WTC11 (cell line): ENCODE data around the gene MRPL55. TPM values are rescaled to one million over a fixed set of nuclear protein-coding genes. Genes with fewer than 3 reads are reported as not detected.
A peak's percentile ranks its signal among the peaks of the same experiment; 100 is the strongest.

Experiments
- ELF4 ChIP-seq: sonication (generic); formaldehyde crosslinking; IDR thresholded peaks from 2 replicates; pipeline ENCODE4 v1.8.1; 2022; ENCODE audit warnings: low read depth, mild to moderate bottlenecking, moderate library complexity, missing genetic modification reagents
- ETV6 ChIP-seq: sonication (generic); formaldehyde crosslinking; IDR thresholded peaks from 2 replicates; pipeline ENCODE4 v1.8.1; 2022; ENCODE audit warnings: mild to moderate bottlenecking, missing genetic modification reagents
- FOXK1 ChIP-seq: sonication (generic); formaldehyde crosslinking; IDR thresholded peaks from 2 replicates; pipeline ENCODE4 v1.8.0; 2022; ENCODE audit warnings: mild to moderate bottlenecking, moderate library complexity, missing genetic modification reagents
- FOXP1 ChIP-seq: sonication (generic); formaldehyde crosslinking; IDR thresholded peaks from 2 replicates; pipeline ENCODE4 v1.8.0; 2022; ENCODE audit warnings: missing genetic modification reagents, mild to moderate bottlenecking, moderate library complexity, borderline replicate concordance
- GRHL2 ChIP-seq: fragments of 250-450 bp; sonication (Bioruptor Pico); IDR thresholded peaks from 2 replicates; pipeline ENCODE4 v1.8.0; 2022; ENCODE audit warnings: mild to moderate bottlenecking, moderate library complexity; ENCODE audit not compliant: insufficient replicate concordance, severe bottlenecking
- GTF2I ChIP-seq: fragments of 250-450 bp; sonication (Bioruptor Pico); conservative IDR thresholded peaks from 2 replicates; pipeline ENCODE4 v1.4.0; 2021; ENCODE audit warnings: mild to moderate bottlenecking
- HMGA2 ChIP-seq: fragments of 250-450 bp; sonication (Bioruptor Pico); IDR thresholded peaks from 2 replicates; pipeline ENCODE4 v1.4.0; 2021; ENCODE audit warnings: mild to moderate bottlenecking, moderate library complexity
- NFATC4 ChIP-seq: fragments of 250-450 bp; sonication (Bioruptor Pico); IDR thresholded peaks from 2 replicates; pipeline ENCODE4 v1.9.0; 2021; ENCODE audit warnings: mild to moderate bottlenecking
- TP53 ChIP-seq: sonication (generic); formaldehyde crosslinking; IDR thresholded peaks from 2 replicates; pipeline ENCODE4 v1.8.1; 2023; ENCODE audit warnings: mild to moderate bottlenecking, missing genetic modification reagents
- ZNF121 ChIP-seq: sonication (generic); formaldehyde crosslinking; IDR thresholded peaks from 2 replicates; pipeline ENCODE4 v1.8.0; 2023; ENCODE audit warnings: missing genetic modification reagents
- ZNF416 ChIP-seq: fragments of 250-450 bp; sonication (Bioruptor Pico); IDR thresholded peaks from 2 replicates; pipeline ENCODE4 v1.9.0; 2021; ENCODE audit warnings: mild to moderate bottlenecking, inconsistent platforms
- ZNF671 ChIP-seq: fragments of 250-450 bp; sonication (Bioruptor Pico); IDR thresholded peaks from 2 replicates; pipeline ENCODE4 v1.8.0; 2021; ENCODE audit warnings: mild to moderate bottlenecking
- total RNA-seq: library from RNA; stranded (reverse); gene quantifications from 3 replicates; pipeline ENCODE4 v1.2.3, GENCODE V29; 2021
- TF ChIP-seq, protein P1 (sequence below): sonication (generic); formaldehyde crosslinking; IDR thresholded peaks from 2 replicates; pipeline ENCODE4 v1.8.1; 2023; ENCODE audit warnings: mild to moderate bottlenecking, moderate library complexity, missing genetic modification reagents
- TF ChIP-seq, protein P2 (sequence below): sonication (generic); formaldehyde crosslinking; conservative IDR thresholded peaks from 2 replicates; pipeline ENCODE4 v1.8.1; 2022; ENCODE audit warnings: mild to moderate bottlenecking, missing genetic modification reagents
- TF ChIP-seq, protein P3 (sequence below): sonication (generic); formaldehyde crosslinking; IDR thresholded peaks from 2 replicates; pipeline ENCODE4 v1.8.0; 2022; ENCODE audit warnings: mild to moderate bottlenecking, missing genetic modification reagents
- TF ChIP-seq, protein P4 (sequence below): sonication (generic); formaldehyde crosslinking; IDR thresholded peaks from 2 replicates; pipeline ENCODE4 v1.8.1; 2022; ENCODE audit warnings: mild to moderate bottlenecking, missing genetic modification reagents, moderate library complexity, borderline replicate concordance
- TF ChIP-seq, protein P5 (sequence below): sonication (generic); formaldehyde crosslinking; conservative IDR thresholded peaks from 2 replicates; pipeline ENCODE4 v1.8.1; 2023; ENCODE audit warnings: mild to moderate bottlenecking, low read depth, missing genetic modification reagents, moderate library complexity
- TF ChIP-seq, protein P6 (sequence below): sonication (generic); formaldehyde crosslinking; IDR thresholded peaks from 2 replicates; pipeline ENCODE4 v1.8.1; 2022; ENCODE audit warnings: low read depth, mild to moderate bottlenecking, moderate library complexity, missing genetic modification reagents, borderline replicate concordance
- TF ChIP-seq, protein P7 (sequence below): sonication (generic); formaldehyde crosslinking; IDR thresholded peaks from 2 replicates; pipeline ENCODE4 v1.8.1; 2023; ENCODE audit warnings: mild to moderate bottlenecking, missing genetic modification reagents, moderate library complexity
- TF ChIP-seq, protein P8 (sequence below): sonication (generic); formaldehyde crosslinking; IDR thresholded peaks from 2 replicates; pipeline ENCODE4 v1.8.0; 2023; ENCODE audit warnings: missing genetic modification reagents, mild to moderate bottlenecking, borderline replicate concordance

MRPL55 gene
- total RNA-seq, 1 experiment from 2014 or later, result 66.9 TPM

DNA sequence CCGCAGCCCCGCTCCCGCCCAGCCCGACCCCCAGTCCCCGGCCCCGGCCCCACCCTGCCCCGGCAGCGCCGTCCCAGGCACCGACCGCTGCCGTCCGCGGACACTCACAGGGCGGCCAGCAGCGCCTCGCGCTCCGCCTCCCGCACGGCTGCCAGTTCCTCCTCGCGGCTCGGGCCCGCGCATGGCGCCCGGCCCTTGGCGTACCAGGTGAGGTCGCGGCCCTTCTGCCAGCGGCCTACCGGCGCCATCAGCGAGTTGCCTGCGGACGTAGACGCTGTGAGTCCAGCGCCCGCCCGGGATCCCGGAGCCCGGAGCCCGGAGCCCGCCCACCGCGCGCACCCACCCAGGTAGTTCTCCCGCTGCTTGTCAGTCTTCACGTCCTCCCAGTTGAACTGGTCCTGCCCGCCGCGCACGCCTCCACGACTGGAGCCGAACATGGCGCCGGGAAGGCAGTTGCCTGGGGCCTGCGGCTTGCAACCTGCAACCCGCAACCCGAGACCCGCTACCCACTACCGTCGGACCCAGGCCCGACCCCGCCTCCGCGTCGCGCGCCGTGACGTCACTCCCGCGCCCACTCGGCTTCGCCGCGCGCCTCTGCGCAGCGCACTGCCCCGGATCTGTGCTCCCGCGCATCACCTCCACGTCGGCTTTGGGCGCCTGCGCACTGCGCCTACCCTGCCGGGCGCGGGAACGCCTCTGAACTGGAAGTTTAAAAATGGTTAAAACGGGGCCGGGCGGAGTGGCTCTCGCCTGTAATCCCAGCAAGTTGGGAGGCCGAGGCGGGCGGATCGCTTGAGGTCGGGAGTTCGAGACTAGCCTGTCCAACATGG is 6.1 kb downstream of the MRPL55 start, which contains the start of gene C1orf35 (continued):
- no peak for TF ChIP-seq ELF4 (CRISPR knock-in tag)
- TF ChIP-seq, protein P1, sequence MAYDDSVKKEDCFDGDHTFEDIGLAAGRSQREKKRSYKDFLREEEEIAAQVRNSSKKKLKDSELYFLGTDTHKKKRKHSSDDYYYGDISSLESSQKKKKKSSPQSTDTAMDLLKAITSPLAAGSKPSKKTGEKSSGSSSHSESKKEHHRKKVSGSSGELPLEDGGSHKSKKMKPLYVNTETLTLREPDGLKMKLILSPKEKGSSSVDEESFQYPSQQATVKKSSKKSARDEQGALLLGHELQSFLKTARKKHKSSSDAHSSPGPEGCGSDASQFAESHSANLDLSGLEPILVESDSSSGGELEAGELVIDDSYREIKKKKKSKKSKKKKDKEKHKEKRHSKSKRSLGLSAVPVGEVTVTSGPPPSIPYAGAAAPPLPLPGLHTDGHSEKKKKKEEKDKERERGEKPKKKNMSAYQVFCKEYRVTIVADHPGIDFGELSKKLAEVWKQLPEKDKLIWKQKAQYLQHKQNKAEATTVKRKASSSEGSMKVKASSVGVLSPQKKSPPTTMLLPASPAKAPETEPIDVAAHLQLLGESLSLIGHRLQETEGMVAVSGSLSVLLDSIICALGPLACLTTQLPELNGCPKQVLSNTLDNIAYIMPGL (CRISPR knock-in tag), result peak; percentile 88
- no peak for TF ChIP-seq GTF2I (CRISPR knock-in tag)
- TF ChIP-seq FOXK1, result peak; percentile 93
- TF ChIP-seq ZNF671 (CRISPR knock-in tag), result no peak
- TF ChIP-seq HMGA2 (CRISPR knock-in tag), result no peak
- TF ChIP-seq, protein P2, sequence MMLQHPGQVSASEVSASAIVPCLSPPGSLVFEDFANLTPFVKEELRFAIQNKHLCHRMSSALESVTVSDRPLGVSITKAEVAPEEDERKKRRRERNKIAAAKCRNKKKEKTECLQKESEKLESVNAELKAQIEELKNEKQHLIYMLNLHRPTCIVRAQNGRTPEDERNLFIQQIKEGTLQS (CRISPR knock-in tag), result no peak
- TF ChIP-seq ZNF416 (CRISPR knock-in tag), result peak; percentile 77; the same call in 1 of the 2 replicates
- TF ChIP-seq FOXP1 (CRISPR knock-in tag), result no peak
- TF ChIP-seq, protein P3, sequence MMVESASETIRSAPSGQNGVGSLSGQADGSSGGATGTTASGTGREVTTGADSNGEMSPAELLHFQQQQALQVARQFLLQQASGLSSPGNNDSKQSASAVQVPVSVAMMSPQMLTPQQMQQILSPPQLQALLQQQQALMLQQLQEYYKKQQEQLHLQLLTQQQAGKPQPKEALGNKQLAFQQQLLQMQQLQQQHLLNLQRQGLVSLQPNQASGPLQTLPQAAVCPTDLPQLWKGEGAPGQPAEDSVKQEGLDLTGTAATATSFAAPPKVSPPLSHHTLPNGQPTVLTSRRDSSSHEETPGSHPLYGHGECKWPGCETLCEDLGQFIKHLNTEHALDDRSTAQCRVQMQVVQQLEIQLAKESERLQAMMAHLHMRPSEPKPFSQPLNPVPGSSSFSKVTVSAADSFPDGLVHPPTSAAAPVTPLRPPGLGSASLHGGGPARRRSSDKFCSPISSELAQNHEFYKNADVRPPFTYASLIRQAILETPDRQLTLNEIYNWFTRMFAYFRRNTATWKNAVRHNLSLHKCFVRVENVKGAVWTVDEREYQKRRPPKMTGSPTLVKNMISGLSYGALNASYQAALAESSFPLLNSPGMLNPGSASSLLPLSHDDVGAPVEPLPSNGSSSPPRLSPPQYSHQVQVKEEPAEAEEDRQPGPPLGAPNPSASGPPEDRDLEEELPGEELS, result peak; percentile 85
- TF ChIP-seq, protein P4, sequence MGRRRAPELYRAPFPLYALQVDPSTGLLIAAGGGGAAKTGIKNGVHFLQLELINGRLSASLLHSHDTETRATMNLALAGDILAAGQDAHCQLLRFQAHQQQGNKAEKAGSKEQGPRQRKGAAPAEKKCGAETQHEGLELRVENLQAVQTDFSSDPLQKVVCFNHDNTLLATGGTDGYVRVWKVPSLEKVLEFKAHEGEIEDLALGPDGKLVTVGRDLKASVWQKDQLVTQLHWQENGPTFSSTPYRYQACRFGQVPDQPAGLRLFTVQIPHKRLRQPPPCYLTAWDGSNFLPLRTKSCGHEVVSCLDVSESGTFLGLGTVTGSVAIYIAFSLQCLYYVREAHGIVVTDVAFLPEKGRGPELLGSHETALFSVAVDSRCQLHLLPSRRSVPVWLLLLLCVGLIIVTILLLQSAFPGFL, result no peak
- no peak for TF ChIP-seq ZNF121 (CRISPR knock-in tag)
- TF ChIP-seq, protein P5, sequence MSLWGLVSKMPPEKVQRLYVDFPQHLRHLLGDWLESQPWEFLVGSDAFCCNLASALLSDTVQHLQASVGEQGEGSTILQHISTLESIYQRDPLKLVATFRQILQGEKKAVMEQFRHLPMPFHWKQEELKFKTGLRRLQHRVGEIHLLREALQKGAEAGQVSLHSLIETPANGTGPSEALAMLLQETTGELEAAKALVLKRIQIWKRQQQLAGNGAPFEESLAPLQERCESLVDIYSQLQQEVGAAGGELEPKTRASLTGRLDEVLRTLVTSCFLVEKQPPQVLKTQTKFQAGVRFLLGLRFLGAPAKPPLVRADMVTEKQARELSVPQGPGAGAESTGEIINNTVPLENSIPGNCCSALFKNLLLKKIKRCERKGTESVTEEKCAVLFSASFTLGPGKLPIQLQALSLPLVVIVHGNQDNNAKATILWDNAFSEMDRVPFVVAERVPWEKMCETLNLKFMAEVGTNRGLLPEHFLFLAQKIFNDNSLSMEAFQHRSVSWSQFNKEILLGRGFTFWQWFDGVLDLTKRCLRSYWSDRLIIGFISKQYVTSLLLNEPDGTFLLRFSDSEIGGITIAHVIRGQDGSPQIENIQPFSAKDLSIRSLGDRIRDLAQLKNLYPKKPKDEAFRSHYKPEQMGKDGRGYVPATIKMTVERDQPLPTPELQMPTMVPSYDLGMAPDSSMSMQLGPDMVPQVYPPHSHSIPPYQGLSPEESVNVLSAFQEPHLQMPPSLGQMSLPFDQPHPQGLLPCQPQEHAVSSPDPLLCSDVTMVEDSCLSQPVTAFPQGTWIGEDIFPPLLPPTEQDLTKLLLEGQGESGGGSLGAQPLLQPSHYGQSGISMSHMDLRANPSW (CRISPR knock-in tag), result no peak
- no peak for TF ChIP-seq NFATC4 (CRISPR knock-in tag)
- TF ChIP-seq, protein P6, sequence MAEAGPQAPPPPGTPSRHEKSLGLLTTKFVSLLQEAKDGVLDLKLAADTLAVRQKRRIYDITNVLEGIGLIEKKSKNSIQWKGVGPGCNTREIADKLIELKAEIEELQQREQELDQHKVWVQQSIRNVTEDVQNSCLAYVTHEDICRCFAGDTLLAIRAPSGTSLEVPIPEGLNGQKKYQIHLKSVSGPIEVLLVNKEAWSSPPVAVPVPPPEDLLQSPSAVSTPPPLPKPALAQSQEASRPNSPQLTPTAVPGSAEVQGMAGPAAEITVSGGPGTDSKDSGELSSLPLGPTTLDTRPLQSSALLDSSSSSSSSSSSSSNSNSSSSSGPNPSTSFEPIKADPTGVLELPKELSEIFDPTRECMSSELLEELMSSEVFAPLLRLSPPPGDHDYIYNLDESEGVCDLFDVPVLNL (CRISPR knock-in tag), result peak; percentile 48; the same call in 1 of the 2 replicates
- TF ChIP-seq, protein P7, sequence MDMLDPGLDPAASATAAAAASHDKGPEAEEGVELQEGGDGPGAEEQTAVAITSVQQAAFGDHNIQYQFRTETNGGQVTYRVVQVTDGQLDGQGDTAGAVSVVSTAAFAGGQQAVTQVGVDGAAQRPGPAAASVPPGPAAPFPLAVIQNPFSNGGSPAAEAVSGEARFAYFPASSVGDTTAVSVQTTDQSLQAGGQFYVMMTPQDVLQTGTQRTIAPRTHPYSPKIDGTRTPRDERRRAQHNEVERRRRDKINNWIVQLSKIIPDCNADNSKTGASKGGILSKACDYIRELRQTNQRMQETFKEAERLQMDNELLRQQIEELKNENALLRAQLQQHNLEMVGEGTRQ (CRISPR knock-in tag), result 0 out of 2 replicates have a peak, but pooled peaks have one; percentile 16
- TF ChIP-seq, protein P8, sequence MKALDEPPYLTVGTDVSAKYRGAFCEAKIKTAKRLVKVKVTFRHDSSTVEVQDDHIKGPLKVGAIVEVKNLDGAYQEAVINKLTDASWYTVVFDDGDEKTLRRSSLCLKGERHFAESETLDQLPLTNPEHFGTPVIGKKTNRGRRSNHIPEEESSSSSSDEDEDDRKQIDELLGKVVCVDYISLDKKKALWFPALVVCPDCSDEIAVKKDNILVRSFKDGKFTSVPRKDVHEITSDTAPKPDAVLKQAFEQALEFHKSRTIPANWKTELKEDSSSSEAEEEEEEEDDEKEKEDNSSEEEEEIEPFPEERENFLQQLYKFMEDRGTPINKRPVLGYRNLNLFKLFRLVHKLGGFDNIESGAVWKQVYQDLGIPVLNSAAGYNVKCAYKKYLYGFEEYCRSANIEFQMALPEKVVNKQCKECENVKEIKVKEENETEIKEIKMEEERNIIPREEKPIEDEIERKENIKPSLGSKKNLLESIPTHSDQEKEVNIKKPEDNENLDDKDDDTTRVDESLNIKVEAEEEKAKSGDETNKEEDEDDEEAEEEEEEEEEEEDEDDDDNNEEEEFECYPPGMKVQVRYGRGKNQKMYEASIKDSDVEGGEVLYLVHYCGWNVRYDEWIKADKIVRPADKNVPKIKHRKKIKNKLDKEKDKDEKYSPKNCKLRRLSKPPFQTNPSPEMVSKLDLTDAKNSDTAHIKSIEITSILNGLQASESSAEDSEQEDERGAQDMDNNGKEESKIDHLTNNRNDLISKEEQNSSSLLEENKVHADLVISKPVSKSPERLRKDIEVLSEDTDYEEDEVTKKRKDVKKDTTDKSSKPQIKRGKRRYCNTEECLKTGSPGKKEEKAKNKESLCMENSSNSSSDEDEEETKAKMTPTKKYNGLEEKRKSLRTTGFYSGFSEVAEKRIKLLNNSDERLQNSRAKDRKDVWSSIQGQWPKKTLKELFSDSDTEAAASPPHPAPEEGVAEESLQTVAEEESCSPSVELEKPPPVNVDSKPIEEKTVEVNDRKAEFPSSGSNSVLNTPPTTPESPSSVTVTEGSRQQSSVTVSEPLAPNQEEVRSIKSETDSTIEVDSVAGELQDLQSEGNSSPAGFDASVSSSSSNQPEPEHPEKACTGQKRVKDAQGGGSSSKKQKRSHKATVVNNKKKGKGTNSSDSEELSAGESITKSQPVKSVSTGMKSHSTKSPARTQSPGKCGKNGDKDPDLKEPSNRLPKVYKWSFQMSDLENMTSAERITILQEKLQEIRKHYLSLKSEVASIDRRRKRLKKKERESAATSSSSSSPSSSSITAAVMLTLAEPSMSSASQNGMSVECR (CRISPR knock-in tag), result peak; percentile 86; the same call in 1 of the 2 replicates
- TF ChIP-seq ETV6 (CRISPR knock-in tag), result peak; percentile 70
- no peak for TF ChIP-seq TP53 (CRISPR knock-in tag)
- no peak for TF ChIP-seq GRHL2 (CRISPR knock-in tag)
